Osteocyte (in vitro differentiated cells): ENCODE results near the gene PACS1. TPM values are rescaled to one million over a fixed set of nuclear protein-coding genes. Genes with fewer than 3 reads are reported as not detected.

ENCODE experiments used
- DNase-seq: peaks from one replicate; pipeline ENCODE4 v3.0.0; 2021; ENCODE audit warnings: mixed read lengths; ENCODE audit not compliant: unreplicated experiment; ENCODE audit errors: extremely low spot score
- H3K27ac Mint-ChIP-seq: one replicate; pipeline ENCODE4 v1.8.0; 2021; ENCODE audit warnings: mild to moderate bottlenecking, mixed read lengths; ENCODE audit not compliant: unreplicated experiment
- H3K27me3 Mint-ChIP-seq: one replicate; pipeline ENCODE4 v1.8.0; 2021; ENCODE audit warnings: mixed read lengths; ENCODE audit not compliant: unreplicated experiment
- H3K36me3 Mint-ChIP-seq: one replicate; pipeline ENCODE4 v1.8.0; 2021; ENCODE audit warnings: mixed read lengths; ENCODE audit not compliant: unreplicated experiment
- H3K4me1 Mint-ChIP-seq: one replicate; pipeline ENCODE4 v1.8.0; 2021; ENCODE audit warnings: mixed read lengths; ENCODE audit not compliant: unreplicated experiment
- H3K4me3 Mint-ChIP-seq: one replicate; pipeline ENCODE4 v1.8.0; 2021; ENCODE audit warnings: mild to moderate bottlenecking, moderate library complexity, mixed read lengths; ENCODE audit not compliant: unreplicated experiment
- H3K9me3 Mint-ChIP-seq: one replicate; pipeline ENCODE4 v1.8.0; 2021; ENCODE audit warnings: mixed read lengths; ENCODE audit not compliant: unreplicated experiment
- CTCF ChIP-seq: fragments of 200-600 bp; sonication (generic); IDR thresholded peaks from 2 replicates; pipeline ENCODE4 v1.5.0; 2021; ENCODE audit warnings: antibody characterized with exemption, mild to moderate bottlenecking, moderate library complexity
- total RNA-seq: library from RNA; stranded (reverse); gene quantifications from 2 replicates; pipeline ENCODE4 v1.2.1, GENCODE V29; 2021

Gene PACS1
- total RNA-seq, 1 donor from 2014 or later = 83.8 TPM

GRCh38 chr11:66265531-66266377 is 195.7 kb downstream of the PACS1 start:
- DNase-seq = no peak
- Mint-ChIP-seq H3K4me1 (peaks cover 20% of the 10 kb centered on the region), H3K27me3 (no peaks in the 10 kb centered on the region), H3K9me3 (no peaks in the 10 kb centered on the region), H3K36me3 (peaks cover 15% of the 10 kb centered on the region), H3K4me3 (no peak overlapping the region), H3K27ac (no peak overlapping the region)
- TF ChIP-seq CTCF = no peak

GRCh38 chr11:66266378-66267038 is 196.4 kb downstream of the PACS1 start:
- H3K36me3 Mint-ChIP-seq = peaks cover 16% of the 10 kb centered on the region
- peak overlapping the region; percentile 86 for H3K4me3 Mint-ChIP-seq
- H3K9me3 Mint-ChIP-seq = no peaks in the 10 kb centered on the region
- H3K4me1 Mint-ChIP-seq = peaks cover 22% of the 10 kb centered on the region
- no peak for DNase-seq
- H3K27me3 Mint-ChIP-seq = no peaks in the 10 kb centered on the region
- no peak for TF ChIP-seq CTCF
- H3K27ac Mint-ChIP-seq = peak overlapping the region; percentile 92

GRCh38 chr11:66267039-66267378 is 196.9 kb downstream of the PACS1 start:
- H3K36me3 Mint-ChIP-seq = peaks cover 18% of the 10 kb centered on the region
- TF ChIP-seq CTCF = peak; percentile 10
- peak overlapping the region; percentile 92 for H3K27ac Mint-ChIP-seq
- H3K27me3 Mint-ChIP-seq = no peaks in the 10 kb centered on the region
- peak overlapping the region; percentile 86 for H3K4me3 Mint-ChIP-seq
- DNase-seq = no peak
- no peaks in the 10 kb centered on the region for H3K9me3 Mint-ChIP-seq
- H3K4me1 Mint-ChIP-seq = peaks cover 23% of the 10 kb centered on the region

GRCh38 chr11:66267379-66268243 is 197.5 kb downstream of the PACS1 start:
- peak overlapping the region; percentile 99 for H3K27ac Mint-ChIP-seq
- peak; percentile 96 for DNase-seq
- peaks cover 18% of the 10 kb centered on the region for H3K36me3 Mint-ChIP-seq
- peak overlapping the region; percentile 86 for H3K4me3 Mint-ChIP-seq
- peaks cover 23% of the 10 kb centered on the region for H3K4me1 Mint-ChIP-seq
- no peaks in the 10 kb centered on the region for H3K27me3 Mint-ChIP-seq
- H3K9me3 Mint-ChIP-seq = no peaks in the 10 kb centered on the region
- TF ChIP-seq CTCF = peak; percentile 27
